Activated CD4-positive, CD25-positive, alpha-beta regulatory T cell treated with anti-CD3 and anti-CD28 coated beads, Interleukin-2, amount 50 U/mL, for 24 hours (primary cell): ENCODE data around the gene LRRC3.

Source experiments
- ATAC-seq, 2 donors: fragments of 150-1000 bp; cut with Tn5 transposase; one replicate each; pipeline ENCODE4 v1.10.0; 2021; ENCODE audit warnings: mild to moderate bottlenecking in 1 of 2, moderate library complexity in 1 of 2

Gene LRRC3

GRCh38 chr21:44480200-44481053 is 25.1 kb downstream of the LRRC3 start:
- no peak for ATAC-seq

- ATAC-seq = no peak
Measured at GRCh38 chr21:44482581-44483287, 27.4 kb downstream of the LRRC3 start.

DNA sequence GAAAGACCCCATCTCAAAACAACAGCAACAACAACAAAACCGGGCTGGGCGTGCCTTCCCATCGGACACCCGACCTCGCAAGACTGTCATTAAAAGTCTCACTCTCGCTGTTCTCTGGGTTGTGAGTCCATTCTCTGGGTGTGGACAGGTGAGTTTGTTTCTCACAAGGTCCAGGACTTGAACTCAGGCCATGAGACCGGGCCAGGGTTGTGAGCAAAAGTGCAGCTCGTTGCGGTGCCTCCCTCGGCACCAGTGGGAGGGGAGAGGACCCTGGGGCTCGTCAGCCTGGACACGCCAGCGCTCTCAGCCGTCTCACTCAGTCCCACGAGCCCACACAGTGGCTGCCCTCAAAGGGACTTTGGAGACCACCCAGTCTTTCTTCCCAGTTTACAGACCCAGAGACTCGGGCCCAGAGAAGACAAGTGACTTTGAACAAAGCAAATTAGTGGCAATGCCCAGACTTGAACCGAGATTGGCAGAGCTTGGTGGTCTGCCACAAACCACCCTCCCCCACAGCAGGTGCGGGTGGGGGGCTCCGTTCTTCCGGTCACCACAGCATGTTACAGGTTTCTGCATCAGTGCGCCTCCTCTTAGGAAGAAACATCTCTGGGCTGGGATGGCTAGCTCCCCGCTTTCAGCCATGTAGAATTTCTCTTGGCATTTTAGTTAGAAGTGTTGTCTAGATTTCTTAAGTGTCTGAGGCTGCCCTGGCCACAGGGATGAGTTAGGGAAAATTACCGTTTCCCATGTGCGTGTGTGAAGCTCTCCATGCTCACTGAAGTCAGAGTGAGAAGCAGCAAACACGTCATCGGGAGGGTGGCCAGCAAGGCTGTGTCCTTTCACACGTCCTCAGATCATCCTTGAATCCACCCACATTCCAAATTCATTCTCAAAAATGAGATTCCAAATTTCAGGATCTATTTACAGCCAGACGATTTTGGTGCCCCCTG is 28.3 kb downstream of the LRRC3 start:
- no peak for ATAC-seq

GRCh38 chr21:44484498-44485253 is 29.4 kb downstream of the LRRC3 start:
- ATAC-seq = no peak

DNA sequence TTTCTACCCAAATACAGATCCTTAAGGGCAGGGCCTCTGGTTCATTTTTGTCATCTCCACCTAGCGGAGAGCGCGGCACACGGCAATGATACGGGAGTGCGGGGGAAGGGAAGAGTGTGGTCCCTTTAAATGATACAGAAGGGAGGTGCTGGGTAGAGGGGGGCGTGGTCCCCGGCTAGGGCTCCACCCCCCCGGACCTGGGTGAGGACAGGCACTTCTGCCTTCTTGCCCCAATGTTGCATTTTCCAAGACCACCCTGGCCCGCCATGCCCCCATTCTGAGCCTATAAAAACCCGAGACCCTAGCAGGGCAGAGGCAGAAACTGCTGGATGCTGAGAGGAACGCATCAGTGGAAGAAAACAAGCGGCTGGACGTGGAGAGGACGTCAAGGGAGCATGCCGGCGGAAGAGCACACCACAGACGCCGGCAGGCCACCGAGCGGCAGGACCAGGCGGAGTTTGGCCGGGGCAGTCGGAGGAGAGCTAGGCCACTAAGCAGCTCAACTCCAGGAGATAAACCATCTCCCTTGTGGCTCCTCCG is 30.0 kb downstream of the LRRC3 start:
- ATAC-seq = peak in 1 of 2 donors; percentile 86

- ATAC-seq = no peak
Measured at GRCh38 chr21:44485796-44486195, 30.5 kb downstream of the LRRC3 start.

- ATAC-seq = no peak
Measured at GRCh38 chr21:44486302-44486701, 31.0 kb downstream of the LRRC3 start.

DNA sequence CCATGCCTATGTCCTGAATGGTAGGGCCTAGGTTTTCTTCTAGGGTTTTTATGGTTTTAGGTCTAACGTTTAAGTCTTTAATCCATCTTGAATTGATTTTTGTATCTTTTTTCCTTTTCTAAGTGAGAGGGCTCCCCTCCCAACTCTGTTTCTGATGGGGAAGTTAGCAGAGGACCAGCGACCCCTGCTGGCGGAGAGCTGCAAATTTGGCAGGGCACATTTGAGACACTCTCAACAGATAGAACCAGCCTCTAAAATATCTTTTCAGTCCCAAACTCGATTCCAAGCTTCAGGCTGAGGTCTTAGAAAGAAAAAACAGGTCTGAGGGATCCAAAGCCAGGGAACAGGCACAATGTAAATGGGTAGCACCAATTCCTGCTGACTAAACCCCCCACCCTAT is 32.5 kb downstream of the LRRC3 start:
- no peak for ATAC-seq

DNA sequence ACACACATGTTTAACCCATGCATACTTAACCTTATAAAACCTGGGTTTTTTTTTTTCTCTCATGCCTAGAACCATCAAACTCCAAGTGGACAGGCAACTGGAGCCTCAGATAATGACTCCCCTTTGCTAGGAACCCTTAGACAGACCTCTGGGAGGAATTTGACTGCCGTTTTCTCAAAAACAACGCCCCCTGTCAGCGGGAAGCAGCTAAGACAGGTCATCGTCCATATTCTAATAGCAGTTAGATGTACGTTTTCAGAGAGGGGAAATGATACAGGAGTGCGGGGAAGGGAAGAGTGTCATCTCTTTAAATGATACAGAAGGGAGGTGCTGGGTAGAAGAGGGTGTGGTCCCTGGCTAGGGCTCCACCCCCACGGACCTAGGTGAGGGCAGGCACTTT is 34.7 kb downstream of the LRRC3 start:
- no peak for ATAC-seq

- ATAC-seq = no peak
Measured at GRCh38 chr21:44490405-44490804, 35.1 kb downstream of the LRRC3 start.

GRCh38 chr21:44490816-44491215 is 35.5 kb downstream of the LRRC3 start:
- ATAC-seq = no peak

DNA sequence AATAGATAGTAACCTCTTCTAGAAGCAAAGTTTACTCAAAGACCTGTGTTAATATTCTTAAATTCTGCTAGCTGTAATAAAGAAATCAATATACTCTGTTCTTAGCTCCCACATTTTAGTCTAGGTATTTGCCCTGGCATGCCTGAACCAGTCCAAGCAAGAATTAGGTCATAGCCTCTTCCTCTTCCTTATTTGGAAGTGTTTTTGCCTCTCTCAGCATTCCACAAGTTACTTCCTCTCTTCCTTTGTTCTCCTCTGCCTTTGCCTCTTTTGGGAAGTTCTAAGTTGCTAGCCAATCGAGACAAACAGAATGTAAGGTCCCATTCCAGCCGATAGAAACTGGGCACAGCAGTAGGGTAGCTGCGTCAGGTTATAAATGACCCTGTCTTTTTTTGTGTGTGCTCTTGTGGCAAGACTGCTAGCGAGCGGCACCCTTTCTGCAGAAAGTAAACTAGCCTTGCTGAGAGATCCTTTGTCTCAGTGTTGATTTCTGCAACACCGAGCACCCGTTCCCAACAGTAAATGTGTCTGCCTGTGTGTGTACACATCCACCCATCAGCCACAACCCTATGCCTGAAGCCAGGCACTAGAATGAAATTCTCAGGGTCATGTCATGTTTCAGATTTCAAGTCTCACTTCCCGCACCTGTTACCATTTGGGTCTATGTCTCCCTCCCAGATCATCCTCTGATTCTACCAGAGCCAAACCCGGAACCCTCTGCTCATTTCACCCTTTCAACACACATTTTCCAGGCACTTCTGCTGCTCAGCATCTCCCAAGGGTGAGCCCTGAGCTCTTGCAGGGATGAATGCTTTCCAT is 37.5 kb downstream of the LRRC3 start:
- no peak for ATAC-seq

DNA sequence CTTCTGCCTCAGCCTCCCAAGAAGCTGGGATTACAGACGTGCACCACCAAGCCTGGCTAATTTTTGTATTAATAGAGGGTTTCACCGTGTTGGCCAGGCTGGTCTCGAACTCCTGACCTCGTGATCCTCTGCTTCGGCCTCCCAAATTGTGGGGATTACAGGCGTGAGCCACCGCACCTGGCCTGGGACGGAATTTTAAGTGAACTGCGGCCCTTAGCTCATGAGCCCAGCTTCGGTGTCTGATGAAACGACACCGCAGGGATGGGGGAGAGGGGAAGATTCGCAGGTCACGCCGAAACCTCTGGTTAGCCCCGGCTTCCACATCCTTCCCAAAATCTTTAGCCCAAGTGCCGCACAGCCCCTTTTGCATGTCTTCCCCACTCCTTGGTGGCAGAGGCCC is 39.1 kb downstream of the LRRC3 start:
- no peak for ATAC-seq

- ATAC-seq = no peak
Measured at GRCh38 chr21:44494956-44495355, 39.6 kb downstream of the LRRC3 start.

- ATAC-seq = no peak
Measured at GRCh38 chr21:44495611-44496563, 40.6 kb downstream of the LRRC3 start.

GRCh38 chr21:44496564-44497550 is 41.5 kb downstream of the LRRC3 start:
- no peak for ATAC-seq

GRCh38 chr21:44497703-44498126 is 42.4 kb downstream of the LRRC3 start:
- ATAC-seq = no peak
